AG09319 (cell line): Measurements from ENCODE around the gene CLDN20.

Source experiments
- DNase-seq: peaks from one replicate; pipeline ENCODE4 v3.0.0-alpha.2; 2010; ENCODE audit warnings: low read depth; ENCODE audit errors: extremely low read depth
- TF ChIP-seq, protein P1 (sequence below): IDR thresholded peaks from 2 replicates; pipeline ENCODE4 v1.5.1; 2011; ENCODE audit warnings: low read depth, mild to moderate bottlenecking, inconsistent platforms, low read length, moderate library complexity

CLDN20 gene

GRCh38 chr6:155271145-155271544 lies 7.3 kb downstream of the CLDN20 start:
- TF ChIP-seq, protein P1, sequence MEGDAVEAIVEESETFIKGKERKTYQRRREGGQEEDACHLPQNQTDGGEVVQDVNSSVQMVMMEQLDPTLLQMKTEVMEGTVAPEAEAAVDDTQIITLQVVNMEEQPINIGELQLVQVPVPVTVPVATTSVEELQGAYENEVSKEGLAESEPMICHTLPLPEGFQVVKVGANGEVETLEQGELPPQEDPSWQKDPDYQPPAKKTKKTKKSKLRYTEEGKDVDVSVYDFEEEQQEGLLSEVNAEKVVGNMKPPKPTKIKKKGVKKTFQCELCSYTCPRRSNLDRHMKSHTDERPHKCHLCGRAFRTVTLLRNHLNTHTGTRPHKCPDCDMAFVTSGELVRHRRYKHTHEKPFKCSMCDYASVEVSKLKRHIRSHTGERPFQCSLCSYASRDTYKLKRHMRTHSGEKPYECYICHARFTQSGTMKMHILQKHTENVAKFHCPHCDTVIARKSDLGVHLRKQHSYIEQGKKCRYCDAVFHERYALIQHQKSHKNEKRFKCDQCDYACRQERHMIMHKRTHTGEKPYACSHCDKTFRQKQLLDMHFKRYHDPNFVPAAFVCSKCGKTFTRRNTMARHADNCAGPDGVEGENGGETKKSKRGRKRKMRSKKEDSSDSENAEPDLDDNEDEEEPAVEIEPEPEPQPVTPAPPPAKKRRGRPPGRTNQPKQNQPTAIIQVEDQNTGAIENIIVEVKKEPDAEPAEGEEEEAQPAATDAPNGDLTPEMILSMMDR, result no peak
- no peak for DNase-seq

GRCh38 chr6:155272353-155273232 lies 8.8 kb downstream of the CLDN20 start:
- DNase-seq, result peak; percentile 36
- TF ChIP-seq, protein P1, result no peak

DNA sequence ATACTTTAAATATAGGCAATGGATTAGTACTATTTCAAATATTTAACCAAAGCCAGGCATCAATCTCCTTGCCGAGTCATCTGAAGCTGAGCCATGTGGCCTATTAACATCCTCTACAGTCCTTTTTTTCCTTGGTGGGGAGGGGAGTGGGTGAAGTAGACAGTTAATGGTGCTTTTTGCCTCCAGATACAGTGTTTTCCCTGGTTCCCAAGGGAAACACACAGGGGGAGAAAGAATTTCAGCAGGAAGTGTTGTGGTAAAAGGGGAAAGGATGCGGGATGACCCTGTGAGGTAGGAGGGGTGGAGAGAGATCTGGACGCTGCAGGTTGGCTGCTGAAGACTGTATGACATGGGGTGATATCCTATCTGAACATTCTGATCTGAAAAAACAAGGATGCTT lies 9.6 kb downstream of the CLDN20 start:
- DNase-seq, result no peak
- TF ChIP-seq, protein P1, result no peak

DNA sequence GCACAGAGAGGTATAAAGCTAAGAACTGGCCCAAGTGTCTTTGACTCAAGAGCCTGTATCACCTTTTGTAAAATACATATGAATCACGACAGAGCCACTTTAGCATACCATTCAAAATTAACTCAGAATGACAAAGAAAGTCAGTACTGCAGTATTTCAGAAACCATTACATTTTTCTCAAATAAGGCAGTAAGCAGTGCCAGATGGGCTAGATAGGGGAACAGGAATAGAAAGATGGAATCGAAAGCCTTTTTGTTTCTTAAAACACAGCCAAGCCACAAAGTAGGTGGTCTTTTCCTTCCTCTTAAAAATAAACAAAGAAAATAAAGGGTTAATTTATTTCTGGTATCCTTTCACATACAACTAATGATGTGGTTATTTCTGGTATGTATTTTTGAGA lies 10.3 kb downstream of the CLDN20 start:
- TF ChIP-seq, protein P1, result no peak
- DNase-seq, result no peak

DNA sequence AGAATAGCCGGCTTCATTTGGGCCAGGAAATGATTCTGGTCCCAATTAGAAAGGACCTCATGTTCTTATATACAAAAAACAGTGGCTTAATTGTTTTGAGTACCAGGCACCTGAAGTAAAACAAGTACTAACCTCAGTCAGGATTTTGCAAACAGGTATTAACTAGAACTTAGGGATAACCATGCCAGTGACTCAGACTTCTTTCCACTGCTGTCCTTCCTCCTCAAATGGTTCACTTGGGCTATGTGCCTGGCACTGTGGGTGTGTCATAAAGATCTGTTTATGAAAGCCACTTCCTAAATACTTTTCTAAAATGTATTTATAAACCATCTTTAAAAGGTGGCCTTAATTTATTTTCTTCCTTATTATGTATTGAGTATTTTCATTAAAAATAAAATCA lies 10.7 kb downstream of the CLDN20 start:
- no peak for DNase-seq
- TF ChIP-seq, protein P1, result no peak

DNA sequence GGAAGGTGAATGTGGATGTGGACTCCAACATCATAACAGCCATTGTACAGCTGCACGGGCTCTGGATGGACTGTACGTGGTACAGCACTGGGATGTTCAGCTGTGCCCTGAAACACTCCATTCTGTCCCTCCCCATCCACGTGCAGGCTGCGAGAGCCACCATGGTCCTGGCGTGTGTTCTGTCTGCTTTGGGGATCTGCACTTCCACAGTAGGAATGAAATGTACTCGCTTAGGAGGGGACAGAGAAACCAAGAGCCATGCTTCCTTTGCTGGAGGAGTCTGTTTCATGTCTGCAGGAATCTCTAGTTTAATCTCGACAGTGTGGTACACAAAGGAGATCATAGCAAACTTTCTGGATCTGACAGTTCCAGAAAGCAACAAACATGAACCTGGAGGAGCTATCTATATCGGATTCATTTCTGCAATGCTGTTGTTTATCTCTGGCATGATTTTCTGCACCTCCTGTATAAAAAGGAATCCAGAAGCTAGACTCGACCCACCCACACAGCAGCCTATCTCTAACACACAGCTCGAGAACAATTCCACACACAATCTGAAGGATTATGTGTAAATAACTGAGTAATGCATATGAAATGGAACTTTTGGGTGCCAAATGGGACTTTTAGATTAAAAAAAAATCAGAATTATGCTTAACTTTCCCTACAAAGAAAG lies 12.1 kb downstream of the CLDN20 start:
- DNase-seq, result no peak
- TF ChIP-seq, protein P1, result no peak

DNA sequence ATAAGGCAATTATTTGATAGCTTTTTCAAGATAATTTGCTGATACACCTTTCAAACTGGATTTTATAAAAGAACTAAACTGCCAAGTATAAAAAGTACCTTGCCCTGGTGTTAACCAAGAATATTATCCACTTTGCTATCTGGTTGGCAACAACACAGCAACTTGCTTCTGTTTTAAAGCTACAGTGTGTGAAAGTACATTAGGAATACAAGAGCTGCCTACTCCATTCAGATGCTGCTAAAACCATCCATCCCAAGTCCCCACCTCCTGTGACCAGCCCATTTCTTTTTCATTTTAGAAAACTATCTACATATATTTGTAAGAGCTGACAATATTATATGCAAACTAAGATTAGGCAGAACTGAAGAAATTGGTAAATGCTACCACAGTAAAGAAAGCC lies 12.8 kb downstream of the CLDN20 start:
- no peak for DNase-seq
- TF ChIP-seq, protein P1, result no peak
